Endothelial cell of umbilical vein (primary cell): ENCODE results near the gene KLHL13. TPM values are rescaled to one million over a fixed set of nuclear protein-coding genes. Genes with fewer than 3 reads are reported as not detected.

ENCODE experiments used
- BruUV-seq: library from RNA; stranded (reverse); fragments of 400-500 nt; replicated peaks from 2 replicates; lab custom pipeline; 2021; lab: Mats Ljungman, UMichigan
- CTCF ChIA-PET: fragments of 300-600, 350-600 bp; sonication (Branson Sonifier 250); formaldehyde crosslinking; loops from one replicate; lab custom pipeline; 2021; ENCODE audit warnings: antibody characterized with exemption, inconsistent platforms; lab: Charles Lee
- POLR2A ChIA-PET: fragments of 300-600, 350-600 bp; sonication (Branson Sonifier 250); formaldehyde crosslinking; loops from one replicate; lab custom pipeline; 2021; ENCODE audit warnings: antibody characterized with exemption, inconsistent platforms; lab: Charles Lee
- DNase-seq: peaks from one replicate; pipeline ENCODE4 v3.0.0-alpha.2; 2011; ENCODE audit warnings: low read depth, low spot score
- FAIRE-seq: peaks from 2 replicates; lab custom pipeline; 2011; peaks lifted over from hg19 to GRCh38; lab: Jason Lieb, UNC
- H2AFZ ChIP-seq: 2 replicates; pipeline ENCODE4 v1.6.0; 2012; ENCODE audit warnings: low read depth, low read length, control low read depth, inconsistent platforms
- H3K27ac ChIP-seq: 2 replicates; pipeline ENCODE4 v1.5.1; 2011; ENCODE audit warnings: low read depth, mild to moderate bottlenecking, control low read depth, low read length, moderate library complexity; ENCODE audit not compliant: insufficient read depth
- H3K27me3 ChIP-seq, 2 experiments: 2 replicates each; pipeline versions ENCODE4 v1.6.0 to v1.6.1; 2011; ENCODE audit warnings: low read length in 2 of 2, mixed read lengths in 1 of 2; ENCODE audit not compliant: control insufficient read depth in 2 of 2, insufficient read depth in 2 of 2
- H3K36me3 ChIP-seq, 2 experiments: 2 replicates in 1 of 2; 3 replicates in 1 of 2; pipeline ENCODE4 v1.5.1; 2011; ENCODE audit warnings: low read length in 2 of 2, mild to moderate bottlenecking in 1 of 2, moderate library complexity in 1 of 2; ENCODE audit not compliant: control insufficient read depth in 2 of 2, insufficient read depth in 2 of 2; ENCODE audit errors: extremely low read depth in 1 of 2
- H3K4me1 ChIP-seq: 3 replicates; pipeline ENCODE4 v1.5.1; 2011; ENCODE audit warnings: mild to moderate bottlenecking, low read length; ENCODE audit not compliant: control insufficient read depth, insufficient read depth; ENCODE audit errors: extremely low read depth
- H3K4me2 ChIP-seq: 2 replicates; pipeline ENCODE4 v1.6.1; 2011; ENCODE audit warnings: low read length, control low read depth, mixed read lengths; ENCODE audit not compliant: insufficient read depth
- H3K4me3 ChIP-seq, 3 experiments: fragments of 200-600 bp in 1 of 3; sonication (generic), shearing (Covaris generic) in 1 of 3; replicated peaks in 1 of 3; 2 replicates each; pipeline ENCODE4 v1.5.1; 2011 to 2016; ENCODE audit warnings: control low read depth in 3 of 3, low read length in 3 of 3, mild to moderate bottlenecking in 2 of 3, inconsistent platforms in 1 of 3, low read depth in 1 of 3, moderate library complexity in 1 of 3; ENCODE audit not compliant: insufficient read depth in 1 of 3
- H3K79me2 ChIP-seq: 2 replicates; pipeline ENCODE4 v1.6.0; 2012; ENCODE audit warnings: low read length, inconsistent platforms; ENCODE audit not compliant: control insufficient read depth, insufficient read depth
- H3K9ac ChIP-seq: replicated peaks from 2 replicates; pipeline ENCODE3; 2011; ENCODE audit warnings: low read length, control low read depth; ENCODE audit not compliant: insufficient read depth; ENCODE audit errors: extremely low read depth
- H3K9me1 ChIP-seq: replicated peaks from 3 replicates; pipeline ENCODE4 v1.6.0; 2011; ENCODE audit warnings: mild to moderate bottlenecking, low read length; ENCODE audit not compliant: control insufficient read depth, insufficient read depth; ENCODE audit errors: extremely low read depth
- H3K9me3 ChIP-seq: replicated peaks from 2 replicates; pipeline ENCODE4 v1.5.1; 2012; ENCODE audit warnings: low read length, inconsistent platforms; ENCODE audit not compliant: control insufficient read depth, insufficient read depth
- H4K20me1 ChIP-seq: replicated peaks from 2 replicates; pipeline ENCODE3; 2011; ENCODE audit warnings: mild to moderate bottlenecking, low read length; ENCODE audit not compliant: control insufficient read depth, insufficient read depth; ENCODE audit errors: extremely low read depth
- CTCF ChIP-seq, 2 donors: IDR thresholded peaks; 1 replicate in 1 of 2; 2 replicates in 1 of 2; pipeline ENCODE4 v1.5.1; 2011; ENCODE audit warnings: low read length in 2 of 2, mild to moderate bottlenecking in 2 of 2, moderate library complexity in 2 of 2, control low read depth in 1 of 2, inconsistent platforms in 1 of 2, low read depth in 1 of 2; ENCODE audit not compliant: insufficient read depth in 1 of 2; ENCODE audit errors: extremely low read depth in 1 of 2
- EZH2 ChIP-seq: IDR thresholded peaks from 2 replicates; pipeline ENCODE4 v1.6.1; 2012; ENCODE audit warnings: borderline replicate concordance, low read depth, mild to moderate bottlenecking, moderate library complexity, low read length, inconsistent platforms; ENCODE audit not compliant: severe bottlenecking
- FOS ChIP-seq: IDR thresholded peaks from 2 replicates; pipeline ENCODE4 v1.6.1; 2011; ENCODE audit warnings: mild to moderate bottlenecking, low read length, moderate library complexity, borderline replicate concordance; ENCODE audit not compliant: insufficient read depth
- GATA2 ChIP-seq: IDR thresholded peaks from 2 replicates; pipeline ENCODE4 v1.7.0; 2011; ENCODE audit warnings: low read depth, mild to moderate bottlenecking, moderate library complexity, mixed read lengths, low read length; ENCODE audit not compliant: insufficient read length, insufficient read depth
- JUN ChIP-seq: IDR thresholded peaks from 2 replicates; pipeline ENCODE4 v1.6.1; 2011; ENCODE audit warnings: borderline replicate concordance, low read depth; ENCODE audit not compliant: insufficient read length, insufficient read depth
- MAX ChIP-seq: IDR thresholded peaks from 2 replicates; pipeline ENCODE4 v1.6.1; 2011; ENCODE audit not compliant: insufficient read depth, insufficient read length
- MYC ChIP-seq: IDR thresholded peaks from one replicate; pipeline ENCODE4 v1.6.1; 2011; ENCODE audit warnings: mild to moderate bottlenecking, low read depth, low read length
- POLR2A ChIP-seq: IDR thresholded peaks from 2 replicates; pipeline ENCODE4 v1.6.1; 2012; ENCODE audit warnings: low read depth, mild to moderate bottlenecking, control low read depth, low read length
- POLR2AphosphoS5 ChIP-seq: IDR thresholded peaks from 2 replicates; pipeline ENCODE4 v1.6.1; 2012; ENCODE audit warnings: low read depth, mild to moderate bottlenecking, control low read depth, low read length, moderate library complexity; ENCODE audit not compliant: insufficient read depth
- dilution Hi-C: fragments of 300-500 bp; cut with MboI; formaldehyde crosslinking; loops from one replicate; pipeline ENCODE4 v1.15.0; 2019; ENCODE audit warnings: low sequenced_read_pairs; ENCODE audit not compliant: extremely low pct_ligation_motif_present
- intact Hi-C: fragments of 100-400 bp; cut with micrococcal nuclease; formaldehyde crosslinking; loops from one replicate; pipeline ENCODE4 v1.10.0; 2022
- polyA plus RNA-seq, 4 experiments: library from polyadenylated mRNA; depleted of rRNA in 3 of 4; stranded (reverse) in 3 of 4; unstranded in 1 of 4; fragments of >200 nt; gene quantifications; 2 replicates each; pipeline versions ENCODE4 v1.2.1 to v1.2.3, GENCODE V29; 2011 to 2012; ENCODE audit warnings: missing spikeins in 1 of 4
- total RNA-seq: library from RNA; stranded (reverse); gene quantifications from 2 replicates; pipeline ENCODE4 v1.2.3, GENCODE V29; 2021

Gene KLHL13
- total and polyA plus RNA-seq, 2 donors (not counting 3 experiments of a cell fraction or from before 2014, with no cell fraction given), result 15.3 to 18.2 TPM

- no peak overlapping the region for H3K27ac ChIP-seq
- H3K9ac ChIP-seq, result no peak overlapping the region
- no peak for DNase-seq
- no TSS peak for BruUV-seq
- no peaks in the 10 kb centered on the region for H3K79me2 ChIP-seq
- H3K9me3 ChIP-seq, result no peaks in the 10 kb centered on the region
- H3K4me3 ChIP-seq, result no peak overlapping the region
- no peak overlapping the region for H3K4me2 ChIP-seq
- H3K4me1 ChIP-seq, result no peaks in the 10 kb centered on the region
- ChIA-PET POLR2A (no interaction called here), CTCF (no interaction called here)
- H2AFZ ChIP-seq, result no peak overlapping the region
- FAIRE-seq, result no peak
- H3K27me3 ChIP-seq, result no peaks in the 10 kb centered on the region
- intact Hi-C loops, result no loop called here
- no peaks in the 10 kb centered on the region for H3K9me1 ChIP-seq
- H3K36me3 ChIP-seq, result no peaks in the 10 kb centered on the region
- H4K20me1 ChIP-seq, result no peaks in the 10 kb centered on the region
- dilution Hi-C loops, result no loop called here
- TF ChIP-seq FOS (no peak), POLR2A (no peak), JUN (no peak), MYC (no peak), EZH2 (no peak)
Observed at GRCh38 chrX:118108304-118108703, 8.3 kb downstream of the KLHL13 start.

DNA sequence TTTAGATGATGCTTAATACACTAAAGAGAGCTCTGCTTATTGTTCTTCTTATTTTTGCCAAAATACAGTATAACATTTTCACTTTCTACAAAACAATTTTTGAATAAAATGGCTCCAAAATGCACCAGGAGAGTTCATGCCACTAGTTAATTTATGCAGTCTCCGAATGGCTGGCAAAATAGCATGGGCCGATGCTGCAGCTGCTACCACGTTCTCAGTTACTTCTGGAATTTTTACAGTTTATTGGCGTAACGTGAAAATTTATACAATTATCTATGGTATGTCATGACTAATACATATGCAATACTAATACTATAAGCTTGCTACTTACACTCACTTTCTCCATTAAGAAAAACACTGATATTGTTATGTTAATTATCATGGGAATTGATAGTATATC lies 16.5 kb downstream of the KLHL13 start:
- no peaks in the 10 kb centered on the region for H3K36me3 ChIP-seq
- H3K9me3 ChIP-seq, result no peaks in the 10 kb centered on the region
- intact Hi-C loops, result no loop called here
- no peaks in the 10 kb centered on the region for H3K79me2 ChIP-seq
- H3K4me3 ChIP-seq, result no peak overlapping the region
- POLR2A ChIA-PET, result no interaction called here
- no TSS peak for BruUV-seq
- DNase-seq (no peak), FAIRE-seq (no peak)
- CTCF ChIA-PET, result no interaction called here
- H3K4me1 ChIP-seq, result no peaks in the 10 kb centered on the region
- no peaks in the 10 kb centered on the region for H3K9me1 ChIP-seq
- TF ChIP-seq JUN, result no peak
- no peak for TF ChIP-seq MAX
- TF ChIP-seq POLR2AphosphoS5, result no peak
- TF ChIP-seq EZH2, result no peak
- TF ChIP-seq POLR2A, result no peak
- no peak for TF ChIP-seq MYC
- no peak for TF ChIP-seq FOS
- no peak for TF ChIP-seq GATA2
- TF ChIP-seq CTCF (IDR thresholded peaks at IDR 0.05; ENCODE audit: extremely low read depth in 1 of 2, insufficient read depth in 1 of 2, low read depth in 1 of 2, low read length in 2 of 2), result no peak
- dilution Hi-C loops, result no loop called here
- H3K9ac ChIP-seq, result no peak overlapping the region
- H2AFZ ChIP-seq, result no peak overlapping the region
- no peak overlapping the region for H3K4me2 ChIP-seq
- H3K27ac ChIP-seq, result no peak overlapping the region
- no peaks in the 10 kb centered on the region for H3K27me3 ChIP-seq
- H4K20me1 ChIP-seq, result no peaks in the 10 kb centered on the region
